NT2/D1 (cell line): Measurements from ENCODE around the gene MTFR1L.

Experiments
- DNase-seq: peaks from one replicate; pipeline ENCODE4 v3.0.0-alpha.2; 2011; ENCODE audit warnings: low read depth, low spot score
- H3K27me3 ChIP-seq: 2 replicates; pipeline ENCODE4 v1.6.0; 2011; ENCODE audit warnings: mild to moderate bottlenecking; ENCODE audit not compliant: insufficient read length, insufficient read depth
- H3K36me3 ChIP-seq: 2 replicates; pipeline ENCODE4 v1.6.1; 2011; ENCODE audit warnings: mild to moderate bottlenecking, low read length, mixed read lengths; ENCODE audit not compliant: insufficient read depth, insufficient read length
- H3K4me1 ChIP-seq: 2 replicates; pipeline ENCODE4 v1.5.1; 2011; ENCODE audit not compliant: insufficient read depth, insufficient read length
- H3K4me3 ChIP-seq: 2 replicates; pipeline ENCODE4 v1.5.1; 2011; ENCODE audit warnings: low read depth; ENCODE audit not compliant: insufficient read length
- H3K9ac ChIP-seq: 2 replicates; pipeline ENCODE4 v1.6.0; 2011; ENCODE audit warnings: low read depth; ENCODE audit not compliant: insufficient read length
- H3K9me3 ChIP-seq: 2 replicates; pipeline ENCODE4 v1.5.1; 2011; ENCODE audit warnings: mild to moderate bottlenecking, low read length; ENCODE audit not compliant: insufficient read depth
- SUZ12 ChIP-seq: IDR thresholded peaks from 2 replicates; pipeline ENCODE4 v1.6.1; 2011; ENCODE audit not compliant: insufficient read length, insufficient read depth; ENCODE audit errors: extremely low read depth
- YY1 ChIP-seq: IDR thresholded peaks from 2 replicates; pipeline ENCODE4 v1.6.1; 2011; ENCODE audit not compliant: insufficient read length, insufficient read depth
- ZNF274 ChIP-seq: IDR thresholded peaks from 2 replicates; pipeline ENCODE4 v1.6.1; 2011; ENCODE audit warnings: mild to moderate bottlenecking, low read depth, low read length

Gene MTFR1L

DNA sequence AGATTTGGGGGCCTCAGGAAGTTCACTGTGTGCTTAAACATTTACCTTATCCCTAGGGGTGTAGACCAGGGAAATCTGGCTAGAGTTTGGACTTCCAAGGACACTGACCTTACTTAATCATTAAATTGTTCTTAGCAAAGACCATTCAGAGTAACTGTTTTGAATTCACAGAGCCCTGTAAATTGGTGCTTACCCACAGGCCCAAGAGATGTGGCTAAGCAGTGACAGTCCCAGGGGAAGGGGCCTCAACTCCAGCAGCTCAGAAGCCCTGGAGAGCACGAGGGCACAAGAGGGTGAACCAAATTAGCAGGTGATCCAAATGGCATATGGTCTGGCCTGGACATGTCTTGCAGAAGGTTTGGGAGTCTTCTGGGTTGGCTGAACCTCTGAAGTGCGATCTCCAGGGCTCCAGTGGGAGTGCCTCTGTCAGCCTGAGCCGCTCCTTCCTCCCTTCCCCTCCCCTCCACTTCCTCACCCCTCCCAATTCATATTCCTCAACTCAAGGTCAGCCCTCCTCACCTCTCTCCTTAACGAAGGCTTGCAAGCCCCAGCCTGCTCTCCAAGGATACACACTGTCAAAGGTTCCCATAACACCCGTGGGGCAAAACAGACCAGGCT is 51.4 kb downstream of the MTFR1L start:
- Histone ChIP-seq H3K4me1 (peaks cover 32% of the 10 kb centered on the region), H3K9ac (peak overlapping the region; percentile 26)
- DNase-seq, result no peak

DNA sequence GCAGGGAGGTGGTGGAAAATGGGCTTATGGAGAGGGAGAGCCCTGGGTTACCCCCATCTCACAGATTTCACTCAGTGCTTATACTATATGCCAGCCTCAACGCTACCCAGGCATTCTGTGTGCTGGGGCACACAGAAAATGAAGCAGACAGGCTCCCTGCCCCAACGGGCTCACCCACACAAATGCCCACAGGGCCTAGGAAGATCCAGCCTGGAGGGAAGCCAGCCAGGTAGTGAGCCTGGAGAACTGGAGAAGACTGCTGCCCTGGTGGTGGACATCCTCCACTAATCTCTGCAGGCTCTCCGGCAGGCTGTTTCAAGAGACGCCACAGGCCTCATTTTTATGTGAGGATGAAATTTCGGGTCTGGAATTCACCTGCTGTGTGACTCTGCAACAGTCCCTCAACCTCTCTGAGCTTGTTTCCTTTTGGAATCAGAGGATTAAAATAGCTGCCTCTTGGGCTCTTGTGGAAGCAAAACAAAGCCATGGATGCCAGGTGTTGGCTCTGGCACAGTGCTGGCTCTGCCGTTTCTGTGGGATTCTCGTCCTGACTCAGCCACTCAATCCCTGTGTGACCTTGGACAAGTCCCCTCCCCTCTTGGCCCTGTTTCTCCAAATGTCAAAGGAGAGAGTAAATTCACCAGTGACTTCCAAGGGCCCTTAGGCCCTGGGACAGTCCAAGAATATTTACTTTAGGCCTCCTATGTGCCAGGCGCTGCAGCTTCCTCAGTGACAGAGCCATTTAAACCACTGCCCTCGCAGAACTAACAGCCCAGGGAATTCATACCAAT is 52.1 kb downstream of the MTFR1L start:
- DNase-seq, result no peak
- no peak for TF ChIP-seq ZNF274
- no peak for TF ChIP-seq YY1
- TF ChIP-seq SUZ12, result no peak
- Histone ChIP-seq H3K4me1 (peaks cover 32% of the 10 kb centered on the region), H3K27me3 (peaks cover 4% of the 10 kb centered on the region), H3K9ac (no peak overlapping the region), H3K9me3 (no peaks in the 10 kb centered on the region), H3K4me3 (no peak overlapping the region), H3K36me3 (peaks cover 14% of the 10 kb centered on the region)

More for the DNA sequence above, 51.4 kb downstream of the MTFR1L start:
- Histone ChIP-seq H3K27me3 (no peaks in the 10 kb centered on the region), H3K36me3 (peaks cover 14% of the 10 kb centered on the region), H3K9me3 (no peaks in the 10 kb centered on the region), H3K4me3 (no peak overlapping the region)
- TF ChIP-seq SUZ12 (no peak), ZNF274 (no peak), YY1 (no peak)

DNA sequence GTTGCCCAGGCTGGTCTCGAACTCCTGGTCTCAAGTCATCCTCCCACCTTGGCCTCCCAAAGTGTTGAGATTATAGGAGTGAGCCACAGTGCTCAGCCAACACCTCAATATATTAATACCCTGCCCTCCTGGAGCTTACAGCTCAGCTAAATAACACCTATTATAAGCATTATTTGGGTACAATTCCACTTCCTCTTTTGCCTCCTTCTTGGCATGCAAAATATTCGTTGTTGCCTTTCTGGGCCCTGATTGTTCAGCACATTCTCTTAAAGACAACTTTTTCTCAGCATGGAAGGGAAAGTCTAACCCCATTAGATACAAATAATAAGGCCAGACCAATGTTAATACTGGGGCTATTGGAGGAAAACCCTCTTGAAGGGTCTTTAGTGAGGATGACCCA is 53.0 kb downstream of the MTFR1L start:
- H3K4me3 ChIP-seq, result no peak overlapping the region
- peaks cover 25% of the 10 kb centered on the region for H3K4me1 ChIP-seq
- no peak for TF ChIP-seq YY1
- no peak for TF ChIP-seq ZNF274
- no peak for TF ChIP-seq SUZ12
- H3K36me3 ChIP-seq, result peaks cover 14% of the 10 kb centered on the region
- no peak for DNase-seq
- peaks cover 11% of the 10 kb centered on the region for H3K27me3 ChIP-seq
- no peaks in the 10 kb centered on the region for H3K9me3 ChIP-seq
- no peak overlapping the region for H3K9ac ChIP-seq

GRCh38 chr1:25873120-25873519 is 53.4 kb downstream of the MTFR1L start:
- Histone ChIP-seq H3K4me1 (peaks cover 21% of the 10 kb centered on the region), H3K9me3 (no peaks in the 10 kb centered on the region), H3K27me3 (peaks cover 11% of the 10 kb centered on the region), H3K9ac (no peak overlapping the region), H3K36me3 (peaks cover 13% of the 10 kb centered on the region), H3K4me3 (no peak overlapping the region)
- no peak for DNase-seq
- TF ChIP-seq YY1 (no peak), SUZ12 (no peak), ZNF274 (no peak)

GRCh38 chr1:25874209-25874608 is 54.5 kb downstream of the MTFR1L start:
- Histone ChIP-seq H3K36me3 (peaks cover 10% of the 10 kb centered on the region), H3K4me3 (peak overlapping the region; percentile 47), H3K27me3 (peaks cover 11% of the 10 kb centered on the region), H3K9ac (peak overlapping the region; percentile 80), H3K4me1 (peaks cover 19% of the 10 kb centered on the region), H3K9me3 (no peaks in the 10 kb centered on the region)
- TF ChIP-seq ZNF274 (no peak), SUZ12 (no peak), YY1 (no peak)
- no peak for DNase-seq

GRCh38 chr1:25874635-25875153 is 54.9 kb downstream of the MTFR1L start:
- Histone ChIP-seq H3K4me1 (peaks cover 19% of the 10 kb centered on the region), H3K9ac (peak overlapping the region; percentile 80), H3K9me3 (no peaks in the 10 kb centered on the region), H3K27me3 (peaks cover 16% of the 10 kb centered on the region), H3K4me3 (peak overlapping the region; percentile 47), H3K36me3 (peaks cover 10% of the 10 kb centered on the region)
- TF ChIP-seq SUZ12 (no peak), YY1 (no peak), ZNF274 (no peak)
- DNase-seq, result no peak

- Histone ChIP-seq H3K9ac (peak within 1 kb of the TSS; percentile 80), H3K4me1 (peaks cover 15% of the 10 kb centered on the region), H3K36me3 (peaks cover 4% of the 10 kb centered on the region), H3K27me3 (peaks cover 20% of the 10 kb centered on the region), H3K4me3 (peak within 1 kb of the TSS; percentile 47), H3K9me3 (no peaks in the 10 kb centered on the region)
- peak; percentile 70 for DNase-seq
- TF ChIP-seq ZNF274, result no peak
- TF ChIP-seq YY1, result no peak
- no peak for TF ChIP-seq SUZ12
These were observed 55.6 kb downstream of the MTFR1L start, which contains the start of gene PAQR7 for GRCh38 chr1:25875154-25875855. Gene PAQR7, minus strand, starts transcription at chr1:25875708. Its CDS starts 11,869 bp downstream, at chr1:25863839.
